ENCODE data around the gene CEP112. TPM values are rescaled to one million over a fixed set of nuclear protein-coding genes. Genes with fewer than 3 reads are reported as not detected.

CEP112 gene
- total and polyA plus RNA-seq, 9 of the 15 experiments (the other 6 are each of a cell fraction or from before 2014, with no cell fraction given) = 0.84 TPM; not detected in 8

GRCh38 chr17:65956814-65957213, 235.1 kb downstream of the CEP112 start:
- H3K4me3 ChIP-seq = no peak overlapping the region
- no peaks in the 10 kb centered on the region for H3K9me3 ChIP-seq (replicated peaks; ENCODE audit: control insufficient read depth, insufficient read depth, low read depth, low read length)
- no peaks in the 10 kb centered on the region for H3K79me2 ChIP-seq (ENCODE audit: control insufficient read depth, insufficient read depth, low read length)
- ATAC-seq (no peak), DNase-seq (ENCODE audit: extremely low read depth in 1 of 4, low spot score in 3 of 4) (no peak), FAIRE-seq (no peak)
- in situ Hi-C loops (cut with MboI) (no loop called here), intact Hi-C loops (cut with micrococcal nuclease) (no loop called here)
- no peaks in the 10 kb centered on the region for H3K9me1 ChIP-seq (ENCODE audit: control insufficient read depth, insufficient read depth, low read length)
- no peaks in the 10 kb centered on the region for H3K27me3 ChIP-seq (ENCODE audit: control insufficient read depth in 2 of 2, insufficient read depth in 2 of 2, low read length in 2 of 2)
- H3K36me3 ChIP-seq (ENCODE audit: control insufficient read depth, insufficient read depth, low read length) = no peaks in the 10 kb centered on the region
- no peak overlapping the region for H2AFZ ChIP-seq (ENCODE audit: low read depth, low read length)
- H4K20me1 ChIP-seq (replicated peaks; ENCODE audit: control insufficient read depth, insufficient read depth, low read length) = no peaks in the 10 kb centered on the region
- H3K4me2 ChIP-seq (ENCODE audit: insufficient read depth, low read length) = no peak overlapping the region
- WGBS (ENCODE audit: insufficient coverage, low coverage, missing lambda C conversion rate) = 0% methylated on average over 1 of the region's 1 CpG
- H3K9ac ChIP-seq (ENCODE audit: insufficient read depth in 1 of 2, low read depth in 2 of 2, low read length in 2 of 2) = no peak overlapping the region
- TF ChIP-seq FOXK1 (CRISPR knock-in tag; IDR thresholded peaks at IDR 0.05; ENCODE audit: borderline replicate concordance) (no peak), SAP30 (IDR thresholded peaks at IDR 0.05; ENCODE audit: borderline replicate concordance, insufficient read depth, low read depth, low read length, poor library complexity, severe bottlenecking) (no peak), TFAM (CRISPR knock-in tag; conservative IDR thresholded peaks at IDR 0.05) (no peak), GTF2F1 (IDR thresholded peaks at IDR 0.05; ENCODE audit: low read depth, low read length) (no peak), ZNF3 (CRISPR knock-in tag; IDR thresholded peaks at IDR 0.05) (no peak)
- TF ChIP-seq, protein P1, sequence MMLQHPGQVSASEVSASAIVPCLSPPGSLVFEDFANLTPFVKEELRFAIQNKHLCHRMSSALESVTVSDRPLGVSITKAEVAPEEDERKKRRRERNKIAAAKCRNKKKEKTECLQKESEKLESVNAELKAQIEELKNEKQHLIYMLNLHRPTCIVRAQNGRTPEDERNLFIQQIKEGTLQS (IDR thresholded peaks at IDR 0.05) = peak; percentile 45; the same call in 1 of the 2 replicates
- TF ChIP-seq, protein P1 (CRISPR knock-in tag; conservative IDR thresholded peaks at IDR 0.05) = no peak
- no peak overlapping the region for H3K27ac ChIP-seq (ENCODE audit: extremely low read depth, low read depth, low read length)
- BruUV-seq (replicated peaks) = no TSS peak
- POLR2A ChIA-PET = no interaction called here
- CTCF ChIA-PET (ENCODE audit: low intra/inter-chr PET ratio) = no interaction called here
- H3K4me1 ChIP-seq (replicated peaks in 1 of 2; ENCODE audit: control insufficient read depth in 2 of 2, insufficient read depth in 2 of 2, low read length in 2 of 2) = no peaks in the 10 kb centered on the region
